Measurements from ENCODE around the gene HIGD2B.

GRCh38 chr15:72700076-72700475, 14.1 kb upstream of the HIGD2B start:
- no peak for TF ChIP-seq CTCF (conservative IDR thresholded peaks at IDR 0.05; ENCODE audit: low read depth, low read length)
- TF ChIP-seq EZH2 (IDR thresholded peaks at IDR 0.05; ENCODE audit: borderline replicate concordance, low read depth, low read length, poor library complexity, severe bottlenecking), result no peak

Measured in A673 (cell line).